Activated CD8-positive, alpha-beta T cell treated with anti-CD3 and anti-CD28 coated beads for 36 hours (primary cell): Measurements from ENCODE around the gene KRTAP5-6. TPM values are rescaled to one million over a fixed set of nuclear protein-coding genes. Genes with fewer than 3 reads are reported as not detected.

Experiments
- ATAC-seq: fragments of 200-7000 bp; cut with Tn5 transposase; one replicate; pipeline ENCODE4 v1.10.0; 2021; ENCODE audit warnings: mild to moderate bottlenecking, moderate library complexity
- CTCF ChIA-PET: fragments of 350-600 bp; sonication (Branson Sonifier 250); formaldehyde crosslinking; loops from one replicate; lab custom pipeline; 2021; ENCODE audit warnings: antibody characterized with exemption; lab: Charles Lee
- POLR2A ChIA-PET: fragments of 350-600 bp; sonication (Branson Sonifier 250); formaldehyde crosslinking; loops from one replicate; lab custom pipeline; 2021; ENCODE audit warnings: antibody characterized with exemption; lab: Charles Lee
- DNase-seq: peaks from one replicate; pipeline ENCODE4 v3.0.0-alpha.2; 2020
- H3K27ac Mint-ChIP-seq: one replicate; pipeline ENCODE4 v1.8.0; 2021; ENCODE audit warnings: mild to moderate bottlenecking, mixed read lengths
- H3K27me3 Mint-ChIP-seq: one replicate; pipeline ENCODE4 v1.8.0; 2021; ENCODE audit warnings: mixed read lengths
- H3K36me3 Mint-ChIP-seq: one replicate; pipeline ENCODE4 v1.8.0; 2021; ENCODE audit warnings: low read depth, mixed read lengths
- H3K4me1 Mint-ChIP-seq: one replicate; pipeline ENCODE4 v1.8.0; 2021; ENCODE audit warnings: low read depth, mixed read lengths
- H3K4me3 Mint-ChIP-seq: one replicate; pipeline ENCODE4 v1.8.0; 2021; ENCODE audit warnings: mild to moderate bottlenecking, moderate library complexity, mixed read lengths
- H3K9me3 Mint-ChIP-seq: one replicate; pipeline ENCODE4 v1.8.0; 2021; ENCODE audit warnings: mixed read lengths
- CTCF ChIP-seq: fragments of 200-600 bp; IDR thresholded peaks from one replicate; pipeline ENCODE4 v1.8.0; 2022; ENCODE audit warnings: antibody characterized with exemption, mild to moderate bottlenecking
- intact Hi-C: fragments of 100-400 bp; cut with micrococcal nuclease; formaldehyde crosslinking; loops from one replicate; pipeline ENCODE4 v1.10.0; 2022
- total RNA-seq, 2 experiments: library from RNA; stranded (reverse); gene quantifications; one replicate each; pipeline ENCODE4 v1.2.3, GENCODE V29; 2021

The KRTAP5-6 gene
- total RNA-seq, 2 experiments from 2014 or later, result not detected

- Mint-ChIP-seq H3K27me3 (peaks cover 15% of the 10 kb centered on the region), H3K36me3 (no peaks in the 10 kb centered on the region), H3K4me3 (no peak overlapping the region), H3K9me3 (no peaks in the 10 kb centered on the region), H3K4me1 (peaks cover 5% of the 10 kb centered on the region), H3K27ac (no peak overlapping the region)
- ATAC-seq (no peak), DNase-seq (no peak)
- TF ChIP-seq CTCF, result no peak
- POLR2A ChIA-PET, result no interaction called here
- CTCF ChIA-PET, result interaction anchor here (4.8 to 5.6 kb wide), 4 partner anchors 12 to 312 kb away, joined by 56 to 336 read pairs (median 65); partner anchors contain the start of gene SYT8
- intact Hi-C loops, result no loop called here
These were observed 6.6 kb upstream of the KRTAP5-6 start for GRCh38 chr11:1690167-1691025.

GRCh38 chr11:1691026-1691877 is 5.7 kb upstream of the KRTAP5-6 start:
- ATAC-seq (no peak), DNase-seq (no peak)
- Mint-ChIP-seq H3K27ac (no peak overlapping the region), H3K4me1 (peaks cover 5% of the 10 kb centered on the region), H3K4me3 (no peak overlapping the region), H3K36me3 (no peaks in the 10 kb centered on the region), H3K9me3 (no peaks in the 10 kb centered on the region), H3K27me3 (peaks cover 15% of the 10 kb centered on the region)
- CTCF ChIA-PET, result interaction anchor here (3.3 to 5.6 kb wide), 7 partner anchors 13 to 311 kb away, joined by 22 to 336 read pairs (median 64); partner anchors contain the start of gene SYT8
- POLR2A ChIA-PET, result interaction anchor here (1.1 kb wide), 1 partner anchor 142 kb away, joined by 3 read pairs; no protein-coding TSS in a partner anchor
- TF ChIP-seq CTCF, result no peak
- intact Hi-C loops, result no loop called here

- intact Hi-C loops, result no loop called here
- Mint-ChIP-seq H3K27me3 (peaks cover 15% of the 10 kb centered on the region), H3K4me1 (peaks cover 5% of the 10 kb centered on the region), H3K4me3 (no peak overlapping the region), H3K36me3 (no peaks in the 10 kb centered on the region), H3K27ac (no peak overlapping the region), H3K9me3 (no peaks in the 10 kb centered on the region)
- ATAC-seq (no peak), DNase-seq (no peak)
- no peak for TF ChIP-seq CTCF
- ChIA-PET CTCF (interaction anchor here (1.0 to 5.6 kb wide), 17 partner anchors 10 to 459 kb away, joined by 3 to 336 read pairs (median 24); partner anchors contain the start of gene SYT8), POLR2A (interaction anchor here (1.1 kb wide), 1 partner anchor 141 kb away, joined by 3 read pairs; no protein-coding TSS in a partner anchor)
These were observed 4.9 kb upstream of the KRTAP5-6 start for GRCh38 chr11:1691878-1692707.

GRCh38 chr11:1692708-1693326 is 4.2 kb upstream of the KRTAP5-6 start:
- no peak overlapping the region for H3K27ac Mint-ChIP-seq
- H3K9me3 Mint-ChIP-seq, result no peaks in the 10 kb centered on the region
- H3K4me1 Mint-ChIP-seq, result peaks cover 5% of the 10 kb centered on the region
- no peak for DNase-seq
- CTCF ChIA-PET, result interaction anchor here (0.6 to 5.6 kb wide), 28 partner anchors 9 to 458 kb away, joined by 3 to 336 read pairs (median 12); partner anchors contain the start of gene SYT8
- no peak for ATAC-seq
- no peak overlapping the region for H3K4me3 Mint-ChIP-seq
- no peak for TF ChIP-seq CTCF
- no peaks in the 10 kb centered on the region for H3K36me3 Mint-ChIP-seq
- peaks cover 15% of the 10 kb centered on the region for H3K27me3 Mint-ChIP-seq
- intact Hi-C loops, result no loop called here
- POLR2A ChIA-PET, result interaction anchor here (0.6 to 1.1 kb wide), 2 partner anchors 141 to 1090 kb away, joined by 3 read pairs; no protein-coding TSS in a partner anchor
